Activated T-helper 2 cell treated with anti-CD3 and anti-CD28 coated beads, Interferon-gamma antibody, Interleukin-2, Interleukin-4, amounts not matched to agents 10 μg/mL and 5 μg/mL and 100 μg/mL, durations not matched to agents 14 hours and 24 hours and 36 hours (primary cell): ENCODE results near the gene GLP1R. TPM values are rescaled to one million over a fixed set of nuclear protein-coding genes. Genes with fewer than 3 reads are reported as not detected.

ENCODE experiments used
- DNase-seq: peaks from one replicate; pipeline ENCODE4 v3.0.0; 2021; ENCODE audit warnings: low spot score
- H3K27ac Mint-ChIP-seq: one replicate; pipeline ENCODE4 v1.8.0; 2021; ENCODE audit warnings: mixed read lengths
- H3K27me3 Mint-ChIP-seq: one replicate; pipeline ENCODE4 v1.8.0; 2021; ENCODE audit warnings: low read depth, mixed read lengths
- H3K36me3 Mint-ChIP-seq: one replicate; pipeline ENCODE4 v1.8.0; 2021; ENCODE audit warnings: low read depth, mixed read lengths
- H3K4me1 Mint-ChIP-seq: one replicate; pipeline ENCODE4 v1.8.0; 2021; ENCODE audit warnings: low read depth, mixed read lengths
- H3K4me3 Mint-ChIP-seq: one replicate; pipeline ENCODE4 v1.8.0; 2021; ENCODE audit warnings: low read depth, mild to moderate bottlenecking, moderate library complexity, mixed read lengths
- H3K9me3 Mint-ChIP-seq: one replicate; pipeline ENCODE4 v1.8.0; 2021; ENCODE audit warnings: mixed read lengths
- intact Hi-C: fragments of 100-400 bp; cut with micrococcal nuclease; formaldehyde crosslinking; loops from one replicate; pipeline ENCODE4 v1.15.1; 2023
- total RNA-seq: library from RNA; stranded (reverse); gene quantifications from 2 replicates; pipeline ENCODE4 v1.2.3, GENCODE V29; 2022

Gene GLP1R
- total RNA-seq, 1 donor from 2014 or later: 0.05 TPM

DNA sequence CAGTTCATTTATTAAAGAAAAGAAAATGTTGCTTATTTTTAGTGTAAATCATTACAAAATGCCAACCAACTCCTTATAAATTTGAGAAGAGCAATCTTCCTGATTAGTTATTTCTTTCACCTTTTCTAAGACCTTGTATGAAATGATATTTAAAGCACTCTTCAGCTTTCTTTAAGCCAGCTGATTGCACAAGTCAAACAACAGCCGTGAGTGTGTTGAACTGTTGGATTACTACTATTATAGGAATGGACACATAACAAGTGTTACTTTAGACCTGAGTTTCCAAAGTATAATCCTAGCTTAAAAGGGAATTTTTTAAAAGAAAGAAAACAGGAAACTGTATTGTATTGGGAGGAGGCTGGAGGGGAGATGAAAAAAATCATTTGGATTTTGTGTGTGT, 26.8 kb upstream of the GLP1R start:
- no peaks in the 10 kb centered on the region for H3K36me3 Mint-ChIP-seq
- peaks cover 19% of the 10 kb centered on the region for H3K27me3 Mint-ChIP-seq
- no peaks in the 10 kb centered on the region for H3K9me3 Mint-ChIP-seq
- H3K4me3 Mint-ChIP-seq: no peak overlapping the region
- no peak for DNase-seq
- no peak overlapping the region for H3K27ac Mint-ChIP-seq
- H3K4me1 Mint-ChIP-seq: peaks cover 3% of the 10 kb centered on the region
- intact Hi-C loops: no loop called here

DNA sequence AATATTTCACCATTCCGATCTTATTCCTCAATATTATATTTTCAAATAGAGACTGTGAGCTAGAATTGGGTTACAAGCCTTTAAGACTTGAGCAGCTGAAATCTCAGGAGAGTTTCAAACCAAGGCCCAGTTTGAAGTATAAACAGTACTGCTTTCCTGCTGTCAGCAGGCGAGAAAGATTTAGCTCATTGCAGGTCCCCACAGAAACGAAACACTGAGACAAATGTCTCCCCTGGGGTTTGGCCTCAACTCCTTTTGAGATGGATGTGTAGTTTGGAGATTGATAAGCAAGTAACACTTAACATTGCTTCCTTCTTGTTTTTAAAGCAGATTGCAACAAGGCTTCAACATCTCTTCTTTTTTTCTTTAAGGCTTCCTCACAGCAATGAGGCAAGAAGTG, 22.4 kb upstream of the GLP1R start:
- Mint-ChIP-seq H3K4me3 (no peak overlapping the region), H3K27me3 (peaks cover 35% of the 10 kb centered on the region), H3K4me1 (peaks cover 3% of the 10 kb centered on the region), H3K27ac (no peak overlapping the region), H3K36me3 (no peaks in the 10 kb centered on the region), H3K9me3 (no peaks in the 10 kb centered on the region)
- intact Hi-C loops: loop anchor here (5.0 kb wide), 1 partner anchor 126 kb away; no protein-coding TSS in a partner anchor
- DNase-seq: no peak

DNA sequence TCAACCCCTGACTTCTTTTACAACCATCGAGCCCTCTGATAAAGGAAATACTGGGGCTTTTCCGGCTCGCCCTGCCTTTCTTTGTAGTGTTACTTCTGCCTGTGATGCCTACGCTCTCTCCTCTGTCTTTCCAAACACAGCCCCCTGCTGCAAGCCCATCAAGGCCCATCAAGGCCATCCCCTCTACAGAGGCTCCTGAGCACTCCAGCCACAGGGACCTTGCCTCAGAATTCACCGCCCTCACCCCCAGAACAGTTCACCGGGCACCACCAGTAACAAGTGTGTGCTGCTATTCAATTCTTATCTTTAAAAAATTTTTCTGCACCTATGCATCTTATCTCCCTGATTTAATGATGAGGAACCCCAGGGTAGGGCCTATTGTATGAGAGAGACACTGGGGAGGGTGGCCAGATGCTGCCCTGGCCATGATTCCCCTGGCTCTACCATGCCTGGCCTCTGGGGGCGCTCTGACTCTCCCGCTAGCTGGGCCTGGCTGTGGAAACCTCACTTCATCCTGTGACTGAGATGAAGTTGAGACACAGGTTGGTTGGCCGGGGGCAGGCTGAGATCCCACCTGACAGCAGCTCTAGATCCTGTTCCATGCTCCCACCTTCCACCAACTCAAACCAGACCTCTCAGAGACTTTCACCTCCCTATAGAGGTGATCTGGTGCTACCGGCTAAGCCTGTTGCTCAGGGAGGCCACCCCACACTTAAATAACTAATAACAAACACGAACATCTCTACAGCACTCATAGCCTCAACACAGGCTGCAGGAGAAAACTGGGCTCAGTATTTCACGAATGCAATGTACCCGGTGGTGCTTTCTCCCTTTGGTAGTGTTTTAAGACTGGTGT, 19.2 kb upstream of the GLP1R start:
- H3K27me3 Mint-ChIP-seq: peaks cover 55% of the 10 kb centered on the region
- H3K27ac Mint-ChIP-seq: no peak overlapping the region
- H3K4me3 Mint-ChIP-seq: no peak overlapping the region
- H3K9me3 Mint-ChIP-seq: no peaks in the 10 kb centered on the region
- peaks cover 3% of the 10 kb centered on the region for H3K4me1 Mint-ChIP-seq
- peak; percentile 35 for DNase-seq
- H3K36me3 Mint-ChIP-seq: no peaks in the 10 kb centered on the region
- intact Hi-C loops: loop anchor here (5.0 kb wide), 2 partner anchors 83 to 123 kb away; no protein-coding TSS in a partner anchor

DNA sequence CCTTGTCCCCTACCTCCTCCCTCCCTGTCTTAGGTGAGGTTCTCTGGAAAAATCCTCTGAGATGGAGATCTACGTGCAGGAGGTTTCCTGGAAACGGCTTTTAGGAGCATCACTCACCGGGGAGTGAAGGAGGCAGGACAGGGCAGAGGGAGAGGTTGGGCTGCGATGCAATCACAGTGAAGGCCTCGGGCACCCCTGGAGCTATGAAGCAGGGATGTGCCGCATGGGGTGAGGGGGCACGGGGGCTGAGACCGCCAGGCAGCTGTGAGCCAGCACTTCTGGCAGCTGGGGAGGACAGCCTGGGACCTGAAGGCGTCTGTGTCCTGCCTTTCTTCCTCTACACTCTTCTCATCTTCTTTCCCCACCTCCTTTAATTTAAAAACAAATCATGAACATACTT, 12.9 kb upstream of the GLP1R start:
- H3K27me3 Mint-ChIP-seq: peaks cover 52% of the 10 kb centered on the region
- H3K4me1 Mint-ChIP-seq: peaks cover 9% of the 10 kb centered on the region
- intact Hi-C loops: loop anchor here (5.0 kb wide), 1 partner anchor 52 kb away; no protein-coding TSS in a partner anchor
- H3K4me3 Mint-ChIP-seq: no peak overlapping the region
- no peaks in the 10 kb centered on the region for H3K9me3 Mint-ChIP-seq
- no peak for DNase-seq
- H3K27ac Mint-ChIP-seq: no peak overlapping the region
- H3K36me3 Mint-ChIP-seq: no peaks in the 10 kb centered on the region

DNA sequence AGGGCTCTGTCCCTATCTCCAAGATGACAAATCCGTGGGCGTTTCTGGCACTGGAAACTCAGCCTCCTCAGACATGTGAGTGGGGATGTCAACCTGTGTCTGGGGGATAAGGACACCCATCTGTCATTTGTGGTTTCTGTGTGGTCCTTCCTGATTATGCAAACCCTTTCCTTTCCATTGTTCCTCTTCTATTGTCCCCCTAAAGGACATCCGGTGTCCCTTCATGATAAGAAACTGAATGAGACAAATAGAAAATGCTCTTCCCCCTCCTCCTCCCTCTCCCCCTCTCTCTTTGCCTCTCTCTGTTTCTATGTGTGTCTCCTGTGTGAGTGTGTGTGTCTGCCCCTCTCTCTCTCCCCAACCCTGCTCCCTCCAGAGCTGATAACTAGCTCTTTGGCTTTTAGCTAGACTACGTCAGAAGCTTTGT, 11.5 kb upstream of the GLP1R start:
- Mint-ChIP-seq H3K36me3 (no peaks in the 10 kb centered on the region), H3K4me1 (peaks cover 9% of the 10 kb centered on the region), H3K27ac (no peak overlapping the region), H3K27me3 (peaks cover 47% of the 10 kb centered on the region), H3K4me3 (no peak overlapping the region), H3K9me3 (no peaks in the 10 kb centered on the region)
- DNase-seq: no peak
- intact Hi-C loops: loop anchor here (5.0 kb wide), 1 partner anchor 50 kb away; no protein-coding TSS in a partner anchor

DNA sequence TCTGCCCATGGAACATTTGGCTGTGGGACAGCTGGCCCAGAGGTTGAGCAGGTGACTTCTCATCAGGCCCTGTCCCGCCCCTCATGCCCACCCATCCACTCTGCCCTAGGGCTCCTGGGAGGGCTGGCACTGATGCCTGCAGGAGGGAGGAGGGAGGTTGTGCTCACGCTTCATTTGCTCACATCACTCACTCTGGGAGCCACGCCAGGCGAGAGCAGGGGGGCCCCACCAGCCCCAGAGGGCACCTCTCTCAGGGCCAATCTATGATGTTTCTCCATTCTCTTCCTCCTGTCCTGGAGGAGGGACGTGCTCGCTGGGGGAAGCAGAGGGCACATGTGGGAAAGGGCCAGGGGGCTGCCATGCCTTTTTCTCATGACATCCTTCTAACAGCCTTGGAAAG, 10.9 kb upstream of the GLP1R start:
- intact Hi-C loops: loop anchor here (5.0 kb wide), 1 partner anchor 50 kb away; no protein-coding TSS in a partner anchor
- no peak overlapping the region for H3K4me3 Mint-ChIP-seq
- H3K9me3 Mint-ChIP-seq: no peaks in the 10 kb centered on the region
- H3K27me3 Mint-ChIP-seq: peaks cover 41% of the 10 kb centered on the region
- DNase-seq: no peak
- no peak overlapping the region for H3K27ac Mint-ChIP-seq
- no peaks in the 10 kb centered on the region for H3K36me3 Mint-ChIP-seq
- H3K4me1 Mint-ChIP-seq: peaks cover 9% of the 10 kb centered on the region

DNA sequence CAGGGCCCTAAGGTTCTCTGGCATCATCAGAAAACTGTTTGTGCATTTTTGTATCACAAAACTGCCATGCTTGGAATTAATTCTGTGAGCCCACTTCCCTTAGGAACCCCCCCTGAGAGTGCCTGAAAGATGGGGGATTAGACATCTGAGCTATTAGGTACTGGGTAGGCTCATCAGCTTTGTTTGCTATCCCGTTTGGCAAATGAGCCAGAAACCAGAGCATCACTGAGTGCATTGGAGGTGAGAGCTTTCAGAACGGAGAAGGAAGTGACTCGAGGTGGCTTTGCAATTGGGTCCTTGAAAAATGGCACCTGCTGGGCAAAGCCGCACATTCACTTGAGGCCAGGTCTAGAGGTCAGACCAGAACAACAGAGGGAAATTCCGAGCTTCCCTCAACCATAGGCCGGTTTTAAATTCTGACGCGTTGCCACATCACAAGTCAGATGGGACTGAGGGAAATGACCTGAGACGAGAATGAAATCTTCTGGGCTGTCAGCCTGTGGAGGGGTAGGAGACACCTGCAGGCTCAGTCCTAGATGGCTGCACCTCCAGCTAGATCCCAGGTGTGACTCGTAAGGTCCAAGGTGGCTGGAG, 8.4 kb upstream of the GLP1R start:
- no peak overlapping the region for H3K4me3 Mint-ChIP-seq
- no peak overlapping the region for H3K27ac Mint-ChIP-seq
- DNase-seq: no peak
- H3K4me1 Mint-ChIP-seq: peaks cover 9% of the 10 kb centered on the region
- H3K9me3 Mint-ChIP-seq: no peaks in the 10 kb centered on the region
- H3K36me3 Mint-ChIP-seq: no peaks in the 10 kb centered on the region
- peaks cover 24% of the 10 kb centered on the region for H3K27me3 Mint-ChIP-seq
- intact Hi-C loops: no loop called here

DNA sequence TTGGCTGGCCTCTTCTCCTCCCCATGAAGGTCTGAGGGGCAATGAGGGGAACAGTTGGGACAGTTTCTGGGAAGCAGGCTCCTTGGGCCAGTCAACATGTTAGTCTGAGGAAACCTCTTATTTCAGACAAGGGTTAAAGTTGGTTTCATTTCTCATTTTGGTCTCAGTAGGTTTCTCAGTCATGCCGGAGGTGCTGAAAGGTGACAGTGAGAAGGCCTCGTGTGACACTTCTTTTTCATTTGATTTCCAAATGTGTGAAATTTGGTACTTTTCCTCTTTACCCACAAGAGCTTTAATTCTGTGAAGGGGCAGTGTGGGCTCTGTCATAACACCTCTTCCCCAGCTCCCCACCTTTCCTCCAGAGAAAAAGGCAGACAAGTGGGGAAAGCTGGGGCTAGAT, 7.5 kb upstream of the GLP1R start:
- Mint-ChIP-seq H3K4me1 (peaks cover 9% of the 10 kb centered on the region), H3K9me3 (no peaks in the 10 kb centered on the region), H3K4me3 (no peak overlapping the region), H3K36me3 (no peaks in the 10 kb centered on the region), H3K27ac (no peak overlapping the region), H3K27me3 (peaks cover 24% of the 10 kb centered on the region)
- intact Hi-C loops: no loop called here
- DNase-seq: no peak

DNA sequence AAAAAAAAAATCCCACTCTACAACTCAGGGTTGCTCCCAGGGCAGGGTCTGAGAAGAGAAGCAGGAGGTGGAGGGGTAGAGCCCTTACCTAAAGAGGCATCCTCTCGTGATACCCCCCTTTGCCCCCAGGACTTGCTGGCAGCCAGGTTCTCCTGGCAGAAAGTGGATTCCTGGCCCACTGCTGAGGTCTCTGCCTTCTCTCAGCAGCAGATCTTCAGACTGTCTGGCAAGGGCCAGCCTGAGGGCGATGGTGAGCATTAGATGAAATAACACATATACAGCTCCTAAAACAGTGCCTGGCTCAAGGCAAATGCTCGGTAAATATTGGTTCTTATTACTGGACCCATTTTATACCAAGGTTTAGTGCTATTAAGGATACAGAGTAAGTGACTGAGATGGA, 4.8 kb upstream of the GLP1R start:
- Mint-ChIP-seq H3K36me3 (no peaks in the 10 kb centered on the region), H3K4me3 (no peak overlapping the region), H3K27me3 (peaks cover 24% of the 10 kb centered on the region), H3K4me1 (no peaks in the 10 kb centered on the region), H3K9me3 (no peaks in the 10 kb centered on the region), H3K27ac (no peak overlapping the region)
- intact Hi-C loops: no loop called here
- DNase-seq: no peak

DNA sequence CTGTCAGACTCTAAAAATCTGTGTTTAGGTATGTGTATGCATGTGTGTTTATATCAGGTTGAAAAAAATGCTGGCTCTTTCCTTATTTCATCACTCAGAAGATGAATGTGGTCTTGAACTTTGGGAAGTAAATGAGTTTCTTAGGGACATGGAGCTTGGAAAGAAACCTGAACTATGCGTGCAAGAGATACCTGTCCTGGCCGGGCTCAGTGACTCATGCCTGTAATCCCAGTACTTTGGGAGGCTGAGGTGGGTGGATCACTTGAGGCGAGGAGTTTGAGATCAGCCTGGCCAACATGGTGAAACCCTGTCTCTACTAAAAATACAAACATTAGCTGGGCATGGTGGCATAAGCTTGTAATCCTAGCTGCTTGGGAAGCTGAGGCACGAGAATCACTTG, 4.4 kb upstream of the GLP1R start:
- H3K27ac Mint-ChIP-seq: no peak overlapping the region
- DNase-seq: no peak
- H3K4me3 Mint-ChIP-seq: no peak overlapping the region
- no peaks in the 10 kb centered on the region for H3K36me3 Mint-ChIP-seq
- peaks cover 26% of the 10 kb centered on the region for H3K27me3 Mint-ChIP-seq
- intact Hi-C loops: no loop called here
- no peaks in the 10 kb centered on the region for H3K4me1 Mint-ChIP-seq
- H3K9me3 Mint-ChIP-seq: no peaks in the 10 kb centered on the region

DNA sequence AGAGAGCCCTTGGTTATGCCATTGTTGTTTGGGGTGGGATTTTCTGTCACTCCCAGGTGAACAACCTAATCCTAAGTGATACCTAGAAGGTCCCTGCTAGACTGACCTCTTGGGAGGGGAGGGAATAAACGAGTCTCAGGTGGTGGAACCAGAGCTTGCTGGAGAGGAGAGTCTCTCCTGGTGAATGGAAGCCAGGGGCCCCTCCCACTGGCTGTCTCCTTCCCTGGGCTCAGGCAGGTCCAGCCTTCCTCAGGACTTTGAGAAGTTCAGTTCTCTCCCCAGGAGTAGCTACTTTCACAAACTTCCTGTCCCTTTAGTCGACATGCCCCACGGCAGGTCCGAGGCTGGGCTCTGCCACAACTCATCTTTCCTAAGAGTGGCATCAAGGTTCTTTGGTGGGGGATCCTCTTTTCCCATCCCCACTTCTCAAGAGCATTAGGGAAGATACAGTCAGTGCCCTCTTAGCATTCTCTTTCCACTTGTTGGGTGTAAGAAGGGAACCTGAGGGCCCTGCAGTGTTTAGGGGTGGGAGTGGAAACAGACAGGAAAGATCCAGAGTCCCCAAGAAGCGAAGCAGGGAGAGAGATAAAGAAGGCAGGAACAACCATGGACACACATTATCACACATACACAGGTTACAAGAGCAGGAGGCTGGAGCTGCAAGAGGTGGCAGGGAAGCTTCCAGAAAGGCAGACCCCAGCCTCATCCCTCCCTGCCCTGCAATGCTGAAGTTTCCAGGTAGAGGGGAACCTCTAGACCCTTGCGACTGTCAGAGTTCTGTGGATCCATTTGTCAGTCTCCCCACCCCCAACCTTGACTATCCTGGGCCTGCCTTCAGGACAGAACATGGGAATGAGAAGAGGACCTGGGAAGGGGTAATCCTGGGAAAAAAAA, 900 bp upstream of the GLP1R start:
- H3K4me1 Mint-ChIP-seq: peaks cover 19% of the 10 kb centered on the region
- peaks cover 48% of the 10 kb centered on the region for H3K27me3 Mint-ChIP-seq
- intact Hi-C loops: no loop called here

DNA sequence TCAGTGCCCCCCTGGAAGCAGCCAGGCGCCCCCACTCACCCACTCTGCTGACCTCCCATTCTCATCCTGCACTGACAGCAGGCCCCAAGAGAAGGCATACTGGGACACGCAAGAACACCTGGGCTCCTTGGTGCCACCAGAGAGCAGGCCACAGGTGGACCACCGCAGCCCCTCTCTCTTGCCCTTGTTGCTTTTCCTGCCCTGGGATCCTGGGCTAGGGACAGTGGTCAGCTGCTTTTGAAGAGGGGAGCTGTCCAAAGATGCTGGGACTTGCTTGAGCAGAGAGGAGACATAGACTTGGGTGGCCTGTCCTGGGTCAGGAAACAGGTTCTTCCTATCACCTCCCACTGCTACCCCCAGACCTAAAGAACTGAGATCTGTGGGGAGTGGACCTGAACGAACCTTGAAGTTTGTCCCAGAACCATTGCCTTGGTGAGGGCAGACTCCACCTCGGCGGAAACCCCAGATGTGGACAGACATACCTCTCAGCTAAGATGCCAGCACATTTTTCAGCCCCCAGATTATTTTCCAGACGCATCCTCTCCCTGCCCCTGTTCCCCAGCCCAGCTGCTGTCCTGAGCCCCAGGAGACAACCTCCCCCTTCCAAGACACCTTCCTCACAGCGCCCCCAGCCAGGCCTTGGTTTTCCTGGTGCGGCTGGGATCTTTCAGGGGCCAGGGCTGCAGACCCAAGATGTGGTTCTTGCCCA, 1.1 kb downstream of the GLP1R start:
- Mint-ChIP-seq H3K4me1 (peaks cover 19% of the 10 kb centered on the region), H3K9me3 (no peaks in the 10 kb centered on the region), H3K4me3 (no peak overlapping the region), H3K27ac (no peak overlapping the region), H3K27me3 (peaks cover 50% of the 10 kb centered on the region), H3K36me3 (no peaks in the 10 kb centered on the region)
- intact Hi-C loops: no loop called here
- DNase-seq: no peak

More for the DNA sequence above, 900 bp upstream of the GLP1R start:
- DNase-seq: no peak
- Mint-ChIP-seq H3K36me3 (no peaks in the 10 kb centered on the region), H3K4me3 (no peak overlapping the region), H3K27ac (no peak overlapping the region), H3K9me3 (no peaks in the 10 kb centered on the region)
